ENCODE results near the gene UTY. TPM values are rescaled to one million over a fixed set of nuclear protein-coding genes. Genes with fewer than 3 reads are reported as not detected.

The UTY gene
- total and polyA plus RNA-seq, 2 experiments from 2014 or later, result 15.7 to 36.3 TPM

GRCh38 chrY:13415556-13415955 lies 64.3 kb downstream of the UTY start:
- H3K4me1 ChIP-seq (ENCODE audit: insufficient read depth), result no peaks in the 10 kb centered on the region
- no peak overlapping the region for H3K4me3 ChIP-seq
- no peaks in the 10 kb centered on the region for H3F3A ChIP-seq (replicated peaks; ENCODE audit: low read depth)
- no peak overlapping the region for H3K27ac ChIP-seq (ENCODE audit: low read depth)
- peaks cover 8% of the 10 kb centered on the region; the same call in 2 of the 3 replicates for H3K4me1 Mint-ChIP-seq
- H3K27ac Mint-ChIP-seq, result no peak overlapping the region
- no peaks in the 10 kb centered on the region for H3K9me2 ChIP-seq (ENCODE audit: insufficient read depth)
- H3K4me2 ChIP-seq, result no peak overlapping the region
- DNase-seq (ENCODE audit: low spot score) (no peak), ATAC-seq (no peak)
- no peaks in the 10 kb centered on the region for H3K27me3 ChIP-seq (ENCODE audit: insufficient read depth)
- peaks cover 3% of the 10 kb centered on the region for H3K27me3 Mint-ChIP-seq (ENCODE audit: insufficient read depth, low read depth, poor library complexity)
- no peak overlapping the region for H3K4me3 Mint-ChIP-seq
- H4K20me1 ChIP-seq (replicated peaks; ENCODE audit: insufficient read depth), result no peaks in the 10 kb centered on the region
- H3K9me3 Mint-ChIP-seq, result no peaks in the 10 kb centered on the region
- peaks cover 49% of the 10 kb centered on the region for H3K79me2 ChIP-seq (replicated peaks; ENCODE audit: insufficient read depth)
- H3K36me3 ChIP-seq (ENCODE audit: insufficient read depth), result no peaks in the 10 kb centered on the region
- H2AFZ ChIP-seq, result no peak overlapping the region
- H3K36me3 Mint-ChIP-seq (ENCODE audit: low read depth), result no peaks in the 10 kb centered on the region; the same call in 1 of the 3 replicates
- TF ChIP-seq CTCF (conservative IDR thresholded peaks at IDR 0.05; ENCODE audit: low read depth in 2 of 2) (no peak), STAT1 (IDR thresholded peaks at IDR 0.05; ENCODE audit: unreplicated experiment) (no peak), CREB1 (CRISPR knock-in tag; IDR thresholded peaks at IDR 0.05; ENCODE audit: low read depth) (no peak), EZH2 (IDR thresholded peaks at IDR 0.05; ENCODE audit: low read depth, unreplicated experiment) (no peak), ZNF331 (CRISPR knock-in tag; IDR thresholded peaks at IDR 0.05; ENCODE audit: low read depth) (no peak), POLR2AphosphoS5 (IDR thresholded peaks at IDR 0.05; ENCODE audit: low read depth) (no peak), ZNF462 (CRISPR knock-in tag; IDR thresholded peaks at IDR 0.05) (no peak), ZNF114 (CRISPR knock-in tag; IDR thresholded peaks at IDR 0.05) (no peak), ETS1 (IDR thresholded peaks at IDR 0.05) (no peak), EZH2phosphoT487 (IDR thresholded peaks at IDR 0.05; ENCODE audit: unreplicated experiment) (no peak), NANOG (IDR thresholded peaks at IDR 0.05; ENCODE audit: borderline replicate concordance) (no peak), REST (IDR thresholded peaks at IDR 0.05; ENCODE audit: unreplicated experiment) (no peak), JUNB (IDR thresholded peaks at IDR 0.05; ENCODE audit: unreplicated experiment) (no peak)

Measured in GM23338 (cell line).